GM12878 (cell line): Measurements from ENCODE around the gene CCDC197. TPM values are rescaled to one million over a fixed set of nuclear protein-coding genes. Genes with fewer than 3 reads are reported as not detected.

Source experiments
- ATAC-seq: fragments of 200-7000 bp; cut with Tn5 transposase; 3 replicates; pipeline ENCODE4 v1.9.1; 2020; ENCODE audit warnings: mild to moderate bottlenecking, moderate library complexity
- BruUV-seq: library from RNA; stranded (reverse); fragments of 400-500 nt; replicated peaks from 2 replicates; lab custom pipeline; 2021; lab: Mats Ljungman, UMichigan
- CTCF ChIA-PET: fragments of 300-600 bp; sonication (Branson Sonifier 250); formaldehyde crosslinking; extraction: SDS; loops from one replicate; lab custom pipeline; 2021; ENCODE audit warnings: inconsistent platforms; lab: Yijun Ruan, JAX
- POLR2A ChIA-PET: fragments of 350-600 bp; formaldehyde crosslinking; extraction: SDS; loops from one replicate; lab custom pipeline; 2021; ENCODE audit warnings: inconsistent platforms; lab: Charles Lee
- RAD21 ChIA-PET: fragments of 300-600 bp; sonication (Branson Sonifier 250); formaldehyde crosslinking; loops from one replicate; lab custom pipeline; 2023; ENCODE audit warnings: antibody characterized with exemption; ENCODE audit not compliant: unreplicated experiment; lab: Charles Lee
- SMC1A ChIA-PET: fragments of 300-600 bp; sonication (Branson Sonifier 250); formaldehyde crosslinking; loops from one replicate; lab custom pipeline; 2023; ENCODE audit not compliant: unreplicated experiment, uncharacterized antibody; lab: Charles Lee
- DNase-seq: peaks from one replicate; pipeline ENCODE4 v3.0.0-alpha.2; 2011; ENCODE audit warnings: low read depth, low spot score
- FAIRE-seq: peaks from 3 replicates; lab custom pipeline; 2011; peaks lifted over from hg19 to GRCh38; lab: Jason Lieb, UNC
- H2AFZ ChIP-seq: 2 replicates; pipeline ENCODE4 v1.6.0; 2011; ENCODE audit warnings: low read depth, low read length, control low read depth; ENCODE audit not compliant: control insufficient read depth
- H3K27ac ChIP-seq: 2 replicates; pipeline ENCODE4 v1.5.1; 2011; ENCODE audit warnings: control low read depth; ENCODE audit not compliant: control insufficient read depth, insufficient read depth
- H3K27me3 ChIP-seq, 2 experiments: replicated peaks in 1 of 2; 2 replicates each; pipeline versions ENCODE4 v1.6.0 to v1.6.1; 2011; ENCODE audit warnings: low read length in 1 of 2; ENCODE audit not compliant: control insufficient read depth in 2 of 2, insufficient read depth in 2 of 2
- H3K36me3 ChIP-seq, 2 experiments: 2 replicates each; pipeline ENCODE4 v1.5.1; 2011; ENCODE audit warnings: low read length in 1 of 2; ENCODE audit not compliant: control insufficient read depth in 2 of 2, insufficient read depth in 2 of 2
- H3K4me1 ChIP-seq: 2 replicates; pipeline ENCODE4 v1.6.1; 2011; ENCODE audit warnings: mild to moderate bottlenecking, low read length, moderate library complexity, mixed read lengths; ENCODE audit not compliant: control insufficient read depth, insufficient read depth
- H3K4me2 ChIP-seq: 2 replicates; pipeline ENCODE4 v1.6.0; 2011; ENCODE audit warnings: control low read depth; ENCODE audit not compliant: control insufficient read depth, insufficient read depth
- H3K4me3 ChIP-seq: fragments of 200-600 bp; sonication (generic); 2 replicates; pipeline ENCODE4 v1.5.1; 2016
- H3K79me2 ChIP-seq: 2 replicates; pipeline ENCODE4 v1.6.0; 2011; ENCODE audit warnings: low read length; ENCODE audit not compliant: control insufficient read depth, insufficient read depth
- H3K9ac ChIP-seq: 2 replicates; pipeline ENCODE4 v1.8.0; 2011; ENCODE audit warnings: low read length, control low read depth, mixed read lengths; ENCODE audit not compliant: control insufficient read depth, insufficient read depth
- H3K9me3 ChIP-seq: replicated peaks from 3 replicates; pipeline ENCODE4 v1.5.1; 2011; ENCODE audit warnings: mild to moderate bottlenecking, low read length; ENCODE audit not compliant: control insufficient read depth, insufficient read depth
- H4K20me1 ChIP-seq: 2 replicates; pipeline ENCODE4 v1.6.0; 2011; ENCODE audit not compliant: control insufficient read depth, insufficient read depth
- BCL3 ChIP-seq: IDR thresholded peaks from 2 replicates; pipeline ENCODE4 v1.6.1; 2011; ENCODE audit warnings: borderline replicate concordance, low read depth, mild to moderate bottlenecking, moderate library complexity, low read length; ENCODE audit not compliant: insufficient read depth, poor library complexity, severe bottlenecking
- CREM ChIP-seq: IDR thresholded peaks from 2 replicates; pipeline ENCODE4 v1.6.1; 2014; ENCODE audit warnings: antibody characterized with exemption, low read depth
- EED ChIP-seq: sonication (generic); IDR thresholded peaks from 2 replicates; pipeline ENCODE4 v1.6.1; 2016; ENCODE audit warnings: antibody characterized with exemption, low read depth
- EGR1 ChIP-seq, 2 experiments: IDR thresholded peaks; 1 replicate in 1 of 2; 2 replicates in 1 of 2; pipeline ENCODE4 v1.6.1; 2011 to 2012; ENCODE audit warnings: low read depth in 2 of 2, low read length in 2 of 2, borderline replicate concordance in 1 of 2, mild to moderate bottlenecking in 1 of 2, moderate library complexity in 1 of 2
- ETV6 ChIP-seq, 2 experiments: fragments of 450-650 bp in 1 of 2; IDR thresholded peaks in 1 of 2; conservative IDR thresholded peaks in 1 of 2; 2 replicates each; pipeline ENCODE4 v1.6.1; 2014; ENCODE audit warnings: antibody characterized with exemption in 1 of 2, borderline replicate concordance in 1 of 2, low read depth in 1 of 2, mild to moderate bottlenecking in 1 of 2, moderate library complexity in 1 of 2
- IKZF2 ChIP-seq, 2 experiments: fragments of 450-650 bp; IDR thresholded peaks; 2 replicates each; pipeline ENCODE4 v1.6.1; 2017; ENCODE audit warnings: mild to moderate bottlenecking in 2 of 2, moderate library complexity in 2 of 2
- IRF3 ChIP-seq: fragments of 450-650 bp; IDR thresholded peaks from 2 replicates; pipeline ENCODE4 v1.6.1; 2014; ENCODE audit warnings: mild to moderate bottlenecking
- IRF4 ChIP-seq: IDR thresholded peaks from 2 replicates; pipeline ENCODE4 v1.6.1; 2011; ENCODE audit warnings: low read depth, low read length
- MEF2A ChIP-seq: IDR thresholded peaks from 2 replicates; pipeline ENCODE4 v1.6.1; 2011; ENCODE audit warnings: low read depth, mild to moderate bottlenecking, low read length, moderate library complexity; ENCODE audit not compliant: insufficient read depth
- NKRF ChIP-seq: fragments of 450-650 bp; conservative IDR thresholded peaks from 2 replicates; pipeline ENCODE4 v1.6.1; 2017; ENCODE audit warnings: mild to moderate bottlenecking, moderate library complexity
- PAX5 ChIP-seq: IDR thresholded peaks from 2 replicates; pipeline ENCODE4 v1.6.1; 2011; ENCODE audit warnings: low read depth, low read length, borderline replicate concordance
- PAX8 ChIP-seq: fragments of 450-650 bp; IDR thresholded peaks from 2 replicates; pipeline ENCODE4 v1.6.1; 2017; ENCODE audit warnings: mild to moderate bottlenecking, moderate library complexity
- POU2F2 ChIP-seq: IDR thresholded peaks from 3 replicates; pipeline ENCODE4 v1.6.1; 2011; ENCODE audit warnings: low read depth, mild to moderate bottlenecking, low read length, borderline replicate concordance
- RB1 ChIP-seq: fragments of 450-650 bp; formaldehyde crosslinking; IDR thresholded peaks from 2 replicates; pipeline ENCODE4 v1.6.1; 2017; ENCODE audit warnings: mild to moderate bottlenecking, borderline replicate concordance
- YY1 ChIP-seq: IDR thresholded peaks from 2 replicates; pipeline ENCODE4 v1.6.1; 2011; ENCODE audit warnings: low read depth, mild to moderate bottlenecking, low read length
- WGBS: methylation state at CpG from one replicate; pipeline ENCODE4 v1.1.6; 2016; ENCODE audit warnings: low lambda C conversion rate; ENCODE audit not compliant: insufficient replicate concordance, insufficient coverage; ENCODE audit errors: missing lambda C conversion rate; 5-methylcytosine and 5-hydroxymethylcytosine counted together
- in situ Hi-C: fragments of 300-500 bp; cut with MboI; formaldehyde crosslinking; loops from 9 replicates; pipeline ENCODE4 v1.14.3; 2018; ENCODE audit warnings: mixed read lengths
- intact Hi-C: fragments of 100-400 bp; cut with micrococcal nuclease; formaldehyde crosslinking; loops from one replicate; pipeline ENCODE4 v1.14.2; 2022; ENCODE audit not compliant: unreplicated experiment
- polyA plus RNA-seq, 11 experiments: library from polyadenylated mRNA; depleted of rRNA in 4 of 11; unstranded in 6 of 11; stranded (reverse) in 5 of 11; fragments of >200 nt; fragmentation: Nextera tagmentation in 4 of 11; fragmentation: Illumina TruSeq in 1 of 11; extraction: Ambion mirVana in 4 of 11; extraction: Trizol in 1 of 11; gene quantifications; 1 replicate in 1 of 11; 2 replicates in 10 of 11; pipeline versions ENCODE4 v1.2.1 to v1.2.3, GENCODE V29; 2011 to 2016; ENCODE audit warnings: inconsistent platforms in 2 of 11, missing spikeins in 2 of 11, low read depth in 1 of 11
- total RNA-seq, 4 experiments: library from RNA; depleted of rRNA in 3 of 4; stranded (reverse); fragments of >200 nt in 3 of 4; fragmentation: Illumina TruSeq in 1 of 4; extraction: Trizol in 1 of 4; gene quantifications; 2 replicates each; pipeline versions ENCODE4 v1.2.1 to v1.2.3, GENCODE V29; 2013 to 2021
- TF ChIP-seq, protein P1 (sequence below): IDR thresholded peaks from 2 replicates; pipeline ENCODE4 v1.6.1; 2011; ENCODE audit warnings: low read depth, low read length, improper control_type of control experiment, borderline replicate concordance

Gene CCDC197
- total and polyA plus RNA-seq, 10 of the 15 experiments (the other 5 are each of a cell fraction or from before 2014, with no cell fraction given): 0.12 TPM; not detected in 9

DNA sequence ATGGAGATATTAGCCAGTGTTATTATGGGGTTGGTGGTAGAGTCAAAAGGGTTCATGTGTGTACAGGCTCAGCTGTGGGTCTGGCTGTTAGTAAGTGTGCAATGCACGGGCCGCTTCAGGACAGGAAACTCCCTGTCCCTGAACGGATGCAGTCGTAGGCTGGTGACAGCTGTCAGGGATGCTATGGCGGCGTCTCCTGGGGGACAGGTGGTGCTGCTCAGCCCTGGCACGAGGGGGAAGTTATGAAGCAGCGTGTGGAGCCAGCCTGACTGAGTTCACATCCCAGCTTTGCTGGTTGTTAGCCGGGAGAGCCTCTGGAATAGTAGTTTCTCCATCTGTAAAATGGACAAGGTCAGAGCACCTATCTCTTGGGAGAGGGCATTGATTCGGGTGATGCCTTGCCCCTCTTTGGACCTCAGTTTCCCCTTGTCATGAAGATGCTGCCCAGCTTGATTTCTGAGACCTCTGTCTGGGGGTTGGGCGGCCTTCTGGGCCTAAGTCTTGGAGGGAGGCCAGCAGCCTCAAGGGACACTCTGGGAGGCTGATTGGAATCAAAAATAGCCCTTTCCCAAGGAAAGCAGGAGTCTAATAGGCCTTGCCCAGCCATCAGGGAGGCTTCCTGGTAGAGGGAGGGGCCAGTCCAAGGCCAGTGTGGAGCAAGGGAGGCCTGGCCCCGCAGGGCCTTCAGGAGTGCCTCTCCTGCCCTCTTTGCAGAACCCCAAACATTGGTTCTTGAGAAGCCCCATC, 27.8 kb upstream of the CCDC197 start:
- Histone ChIP-seq H3K79me2 (no peaks in the 10 kb centered on the region), H3K27me3 (no peaks in the 10 kb centered on the region), H3K27ac (peak overlapping the region; percentile 82; the same call in 1 of the 2 replicates), H3K9ac (peak overlapping the region; percentile 12; the same call in 1 of the 2 replicates), H3K4me2 (0 out of 2 replicates have a peak overlapping the region, but pooled peaks have one; percentile 14), H3K4me3 (no peak overlapping the region), H3K9me3 (no peaks in the 10 kb centered on the region; the same call in 1 of the 3 replicates), H4K20me1 (no peaks in the 10 kb centered on the region), H3K36me3 (no peaks in the 10 kb centered on the region), H3K4me1 (peaks cover 92% of the 10 kb centered on the region), H2AFZ (no peak overlapping the region)
- ChIA-PET SMC1A (interaction anchor here (1.4 to 20.2 kb wide), 7 partner anchors 8 to 29 kb away, joined by 5 to 409 read pairs (median 30); partner anchors contain the start of genes ASB2 and CCDC197), RAD21 (interaction anchor here (0.5 to 16.9 kb wide), 8 partner anchors 8 to 31 kb away, joined by 3 to 324 read pairs (median 30); partner anchors contain the start of genes ASB2 and CCDC197), POLR2A (interaction anchor here (0.9 to 6.4 kb wide), 6 partner anchors 9 to 31 kb away, joined by 3 to 128 read pairs (median 11); no protein-coding TSS in a partner anchor), CTCF (interaction anchor here (0.7 to 20.8 kb wide), 11 partner anchors 9 to 169 kb away, joined by 3 to 399 read pairs (median 14); partner anchors contain the start of gene CCDC197)
- BruUV-seq: no TSS peak
- intact Hi-C loops: no loop called here
- DNase-seq (no peak), ATAC-seq (0 out of 3 replicates have a peak, but pooled peaks have one; percentile 0), FAIRE-seq (no peak)
- 68% methylated on average over 12 of the region's 12 CpGs for WGBS
- in situ Hi-C loops: loop anchor here (25.0 kb wide), 2 partner anchors 1207 to 1693 kb away; no protein-coding TSS in a partner anchor
- no peak for TF ChIP-seq RB1
- no peak for TF ChIP-seq IRF3
- peak; percentile 81 for TF ChIP-seq EED
- TF ChIP-seq MEF2A: 0 out of 2 replicates have a peak, but pooled peaks have one; percentile 12
- TF ChIP-seq CREM: peak; percentile 58; the same call in 1 of the 2 replicates
- TF ChIP-seq YY1: peak; percentile 86
- TF ChIP-seq ETV6 (conservative IDR thresholded peaks at IDR 0.05 in 1 of 2, IDR thresholded peaks at IDR 0.05 in 1 of 2; ENCODE audit: borderline replicate concordance in 1 of 2, low read depth in 1 of 2): peak in 1 of 2 experiments; percentile 53; a peak in 1 of 4 replicates
- 0 out of 3 replicates have a peak, but pooled peaks have one; percentile 38 for TF ChIP-seq POU2F2
- peak; percentile 57; the same call in 1 of the 2 replicates for TF ChIP-seq PAX5
- no peak for TF ChIP-seq BCL3
- peak in 1 of 2 experiments; percentile 9; a peak in 1 of 3 replicates for TF ChIP-seq EGR1 (IDR thresholded peaks at IDR 0.05; ENCODE audit: borderline replicate concordance in 1 of 2, low read depth in 2 of 2, low read length in 2 of 2)
- TF ChIP-seq, protein P1, sequence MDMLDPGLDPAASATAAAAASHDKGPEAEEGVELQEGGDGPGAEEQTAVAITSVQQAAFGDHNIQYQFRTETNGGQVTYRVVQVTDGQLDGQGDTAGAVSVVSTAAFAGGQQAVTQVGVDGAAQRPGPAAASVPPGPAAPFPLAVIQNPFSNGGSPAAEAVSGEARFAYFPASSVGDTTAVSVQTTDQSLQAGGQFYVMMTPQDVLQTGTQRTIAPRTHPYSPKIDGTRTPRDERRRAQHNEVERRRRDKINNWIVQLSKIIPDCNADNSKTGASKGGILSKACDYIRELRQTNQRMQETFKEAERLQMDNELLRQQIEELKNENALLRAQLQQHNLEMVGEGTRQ: no peak
- TF ChIP-seq IRF4: peak; percentile 4; the same call in 1 of the 2 replicates
- no peak for TF ChIP-seq NKRF
- 0 out of 4 replicates have a peak, but pooled peaks of 1 of the 2 experiments have one; percentile 28 for TF ChIP-seq IKZF2 (IDR thresholded peaks at IDR 0.05)
- TF ChIP-seq PAX8: no peak
